ENCODE results near the gene NALCN. TPM values are rescaled to one million over a fixed set of nuclear protein-coding genes. Genes with fewer than 3 reads are reported as not detected.

NALCN gene
- polyA plus RNA-seq, 3 donors = not detected

GRCh38 chr13:101053301-101054093 lies 362.8 kb downstream of the NALCN start:
- WGBS (ENCODE audit: insufficient coverage) = 63% methylated on average over 3 of the region's 5 CpGs
- no peak for TF ChIP-seq CTCF (IDR thresholded peaks at IDR 0.05)
- no peaks in the 10 kb centered on the region for H3K4me1 Mint-ChIP-seq
- DNase-seq = no peak
- H3K9me3 Mint-ChIP-seq = peaks cover 0 to 4% (median 2%) of the 10 kb centered on the region in 7 donors
- Histone ChIP-seq H3K4me1 (ENCODE audit: control insufficient read depth in 1 of 2, insufficient read depth in 2 of 2, low read length in 2 of 2) (no peaks in the 10 kb centered on the region), H3K9me3 (replicated peaks in 1 of 2; ENCODE audit: control insufficient read depth in 1 of 2, insufficient read depth in 1 of 2, low read length in 2 of 2) (no peaks in the 10 kb centered on the region), H3K4me3 (replicated peaks in 1 of 3; ENCODE audit: low read depth in 2 of 3, low read length in 3 of 3) (no peak overlapping the region), H3K36me3 (replicated peaks in 1 of 2; ENCODE audit: control insufficient read depth in 1 of 2, insufficient read depth in 2 of 2, low read length in 2 of 2) (no peaks in the 10 kb centered on the region), H3K79me2 (ENCODE audit: insufficient read depth, low read length) (no peaks in the 10 kb centered on the region), H3K4me2 (replicated peaks; ENCODE audit: extremely low read depth, low read length, poor library complexity, severe bottlenecking) (no peak overlapping the region), H3K27ac (ENCODE audit: low read depth in 1 of 2, low read length in 2 of 2) (no peak overlapping the region), H4K20me1 (ENCODE audit: insufficient read depth, low read length) (no peaks in the 10 kb centered on the region), H3K9ac (ENCODE audit: insufficient read depth, low read length, poor library complexity, severe bottlenecking) (no peak overlapping the region), H3K27me3 (ENCODE audit: control insufficient read depth in 2 of 2, insufficient read depth in 2 of 2, low read length in 2 of 2) (no peaks in the 10 kb centered on the region), H2AFZ (ENCODE audit: insufficient read depth, low read depth, low read length, poor library complexity, severe bottlenecking) (no peak overlapping the region)
- peaks cover 2 to 4% (median 2%) of the 10 kb centered on the region in 3 donors for H3K27me3 Mint-ChIP-seq (ENCODE audit: low read depth in 3 of 3)
- H3K4me3 Mint-ChIP-seq = no peak overlapping the region
- no peak overlapping the region for H3K27ac Mint-ChIP-seq
- intact Hi-C loops (cut with micrococcal nuclease) = no loop called here
- H3K36me3 Mint-ChIP-seq = no peaks in the 10 kb centered on the region

- Mint-ChIP-seq H3K9me3 (peaks cover 0 to 17% (median 9%) of the 10 kb centered on the region in 7 donors), H3K27me3 (ENCODE audit: low read depth in 3 of 3) (no peaks in the 10 kb centered on the region), H3K27ac (no peak overlapping the region), H3K4me3 (no peak overlapping the region), H3K36me3 (no peaks in the 10 kb centered on the region), H3K4me1 (no peaks in the 10 kb centered on the region)
- no peaks in the 10 kb centered on the region for H3K36me3 ChIP-seq (replicated peaks in 1 of 2; ENCODE audit: control insufficient read depth in 1 of 2, insufficient read depth in 2 of 2, low read length in 2 of 2)
- no peak overlapping the region for H3K4me3 ChIP-seq (replicated peaks in 1 of 3; ENCODE audit: low read depth in 2 of 3, low read length in 3 of 3)
- no peaks in the 10 kb centered on the region for H3K27me3 ChIP-seq (ENCODE audit: control insufficient read depth in 2 of 2, insufficient read depth in 2 of 2, low read length in 2 of 2)
- H3K79me2 ChIP-seq (ENCODE audit: insufficient read depth, low read length) = no peaks in the 10 kb centered on the region
- WGBS (ENCODE audit: insufficient coverage) = 58% methylated on average over 3 of the region's 6 CpGs
- no peak overlapping the region for H3K27ac ChIP-seq (ENCODE audit: low read depth in 1 of 2, low read length in 2 of 2)
- no peak for DNase-seq
- no peak overlapping the region for H3K4me2 ChIP-seq (replicated peaks; ENCODE audit: extremely low read depth, low read length, poor library complexity, severe bottlenecking)
- no peak overlapping the region for H2AFZ ChIP-seq (ENCODE audit: insufficient read depth, low read depth, low read length, poor library complexity, severe bottlenecking)
- peaks cover 16 to 23% of the 10 kb centered on the region in 2 donors for H3K9me3 ChIP-seq (replicated peaks in 1 of 2; ENCODE audit: control insufficient read depth in 1 of 2, insufficient read depth in 1 of 2, low read length in 2 of 2)
- H3K4me1 ChIP-seq (ENCODE audit: control insufficient read depth in 1 of 2, insufficient read depth in 2 of 2, low read length in 2 of 2) = no peaks in the 10 kb centered on the region
- no peak for TF ChIP-seq CTCF (IDR thresholded peaks at IDR 0.05)
- no peak overlapping the region for H3K9ac ChIP-seq (ENCODE audit: insufficient read depth, low read length, poor library complexity, severe bottlenecking)
- H4K20me1 ChIP-seq (ENCODE audit: insufficient read depth, low read length) = no peaks in the 10 kb centered on the region
- intact Hi-C loops (cut with micrococcal nuclease) = no loop called here
Measured at GRCh38 chr13:101049166-101049850, 367.0 kb downstream of the NALCN start.

All from CD14-positive monocyte (primary cell).